ENCODE data around the gene CCM2. TPM values are rescaled to one million over a fixed set of nuclear protein-coding genes. Genes with fewer than 3 reads are reported as not detected.
A peak's percentile ranks its signal among the peaks of the same experiment; 100 is the strongest.

CCM2 gene
- total RNA-seq, 4 donors from 2014 or later = 35.8 to 62.0 (median 51.9) TPM

GRCh38 chr7:44982970-44983369, 17.0 kb upstream of the CCM2 start:
- WGBS, 2 donors (ENCODE audit: low coverage in 1 of 2) = no CpG with 5 or more reads among the region's 1 CpG

GRCh38 chr7:44983742-44984477, 16.1 kb upstream of the CCM2 start:
- no peak overlapping the region for H3K4me3 ChIP-seq
- H3K36me3 ChIP-seq = peaks cover 0 to 59% of the 10 kb centered on the region in 2 donors
- peaks cover 0 to 55% (median 18%) of the 10 kb centered on the region in 3 donors for H3K4me1 ChIP-seq
- no peak for ATAC-seq
- no peak overlapping the region for H3K27ac ChIP-seq
- 74 to 76% methylated on average over 5 to 6 of the region's 6 CpGs for WGBS, 2 donors (ENCODE audit: low coverage in 1 of 2)
- no peaks in the 10 kb centered on the region for H3K27me3 ChIP-seq
- no peak for TF ChIP-seq EP300 (IDR thresholded peaks at IDR 0.05)
- TF ChIP-seq POLR2A (IDR thresholded peaks at IDR 0.05) = no peak
- no peak for TF ChIP-seq CTCF (IDR thresholded peaks at IDR 0.05)
- TF ChIP-seq POLR2AphosphoS5 (IDR thresholded peaks at IDR 0.05) = no peak
- H3K9me3 ChIP-seq = no peaks in the 10 kb centered on the region

More at GRCh38 chr7:44982970-44983369, 17.0 kb upstream of the CCM2 start:
- H3K36me3 ChIP-seq = peaks cover 0 to 63% of the 10 kb centered on the region in 2 donors
- H3K9me3 ChIP-seq = no peaks in the 10 kb centered on the region
- no peaks in the 10 kb centered on the region for H3K27me3 ChIP-seq
- TF ChIP-seq CTCF (IDR thresholded peaks at IDR 0.05) (no peak), POLR2A (IDR thresholded peaks at IDR 0.05) (no peak), EP300 (IDR thresholded peaks at IDR 0.05) (no peak), POLR2AphosphoS5 (IDR thresholded peaks at IDR 0.05) (no peak)
- no peak overlapping the region for H3K27ac ChIP-seq
- no peak overlapping the region for H3K4me3 ChIP-seq
- no peak for ATAC-seq
- peaks cover 0 to 55% (median 18%) of the 10 kb centered on the region in 3 donors for H3K4me1 ChIP-seq

- TF ChIP-seq POLR2A (IDR thresholded peaks at IDR 0.05) (no peak), POLR2AphosphoS5 (IDR thresholded peaks at IDR 0.05) (no peak), EP300 (IDR thresholded peaks at IDR 0.05) (no peak), CTCF (IDR thresholded peaks at IDR 0.05) (no peak)
- no peaks in the 10 kb centered on the region for H3K9me3 ChIP-seq
- H3K27ac ChIP-seq = peak overlapping the region in 2 of 4 donors; percentile 31 to 94
- H3K4me3 ChIP-seq = no peak overlapping the region
- H3K27me3 ChIP-seq = no peaks in the 10 kb centered on the region
- H3K4me1 ChIP-seq = peaks cover 0 to 54% (median 17%) of the 10 kb centered on the region in 3 donors
- ATAC-seq = no peak
- peaks cover 0 to 58% of the 10 kb centered on the region in 2 donors for H3K36me3 ChIP-seq
- 38 to 62% methylated on average over 1 to 3 of the region's 3 CpGs for WGBS, 2 donors (ENCODE audit: low coverage in 1 of 2)
Observed at GRCh38 chr7:44984478-44984758, 15.6 kb upstream of the CCM2 start.

GRCh38 chr7:44985033-44985695, 14.8 kb upstream of the CCM2 start:
- H3K36me3 ChIP-seq = peaks cover 0 to 55% of the 10 kb centered on the region in 2 donors
- peaks cover 0 to 47% (median 15%) of the 10 kb centered on the region in 3 donors for H3K4me1 ChIP-seq
- TF ChIP-seq CTCF (IDR thresholded peaks at IDR 0.05) = no peak
- TF ChIP-seq POLR2AphosphoS5 (IDR thresholded peaks at IDR 0.05) = no peak
- TF ChIP-seq POLR2A (IDR thresholded peaks at IDR 0.05) = no peak
- TF ChIP-seq EP300 (IDR thresholded peaks at IDR 0.05) = no peak
- H3K9me3 ChIP-seq = no peaks in the 10 kb centered on the region
- peak overlapping the region; percentile 94 to 97 (median 96) for H3K27ac ChIP-seq
- H3K27me3 ChIP-seq = no peaks in the 10 kb centered on the region
- 64 to 79% methylated on average over 3 to 4 of the region's 6 CpGs for WGBS, 2 donors (ENCODE audit: low coverage in 1 of 2)
- ATAC-seq = no peak
- H3K4me3 ChIP-seq = peak overlapping the region in 1 of 2 donors; percentile 62

GRCh38 chr7:44985900-44986217, 14.1 kb upstream of the CCM2 start:
- H3K36me3 ChIP-seq = peaks cover 0 to 48% of the 10 kb centered on the region in 2 donors
- no peaks in the 10 kb centered on the region for H3K27me3 ChIP-seq
- 7 to 19% methylated on average over 4 to 7 of the region's 8 CpGs for WGBS, 2 donors (ENCODE audit: low coverage in 1 of 2)
- no peaks in the 10 kb centered on the region for H3K9me3 ChIP-seq
- TF ChIP-seq EP300 (IDR thresholded peaks at IDR 0.05) (no peak), POLR2AphosphoS5 (IDR thresholded peaks at IDR 0.05) (no peak), CTCF (IDR thresholded peaks at IDR 0.05) (no peak), POLR2A (IDR thresholded peaks at IDR 0.05) (no peak)
- peak overlapping the region; percentile 94 to 97 (median 96) for H3K27ac ChIP-seq
- ATAC-seq = no peak
- peaks cover 0 to 40% (median 12%) of the 10 kb centered on the region in 3 donors for H3K4me1 ChIP-seq
- H3K4me3 ChIP-seq = peak overlapping the region; percentile 62 to 65
